MCF 10A (cell line): ENCODE data around the gene CHCHD4. TPM values are rescaled to one million over a fixed set of nuclear protein-coding genes. Genes with fewer than 3 reads are reported as not detected.

Experiments
- BruUV-seq: library from RNA; stranded (reverse); fragments of 400-500 nt; replicated peaks from 2 replicates; lab custom pipeline; 2021; lab: Mats Ljungman, UMichigan
- CTCF ChIA-PET: fragments of 300-600 bp; sonication (Branson Sonifier 250); formaldehyde crosslinking; extraction: SDS; loops from one replicate; lab custom pipeline; 2021; ENCODE audit warnings: antibody characterized with exemption, inconsistent platforms; lab: Yijun Ruan, JAX
- POLR2A ChIA-PET: fragments of 300-600, 350-650 bp; sonication (Branson Sonifier 250); formaldehyde crosslinking; extraction: SDS; loops from one replicate; lab custom pipeline; 2020; ENCODE audit warnings: antibody characterized with exemption, inconsistent platforms; lab: Yijun Ruan, JAX
- DNase-seq: peaks from one replicate; pipeline ENCODE4 v3.0.0-alpha.2; 2018; ENCODE audit not compliant: unreplicated experiment
- H3K27ac Mint-ChIP-seq: one replicate; pipeline ENCODE4 v1.8.0; 2022; ENCODE audit warnings: mild to moderate bottlenecking, low read depth, mixed read lengths; ENCODE audit not compliant: unreplicated experiment
- H3K27me3 Mint-ChIP-seq: one replicate; pipeline ENCODE4 v1.8.0; 2022; ENCODE audit warnings: mixed read lengths; ENCODE audit not compliant: insufficient read depth, unreplicated experiment
- H3K36me3 Mint-ChIP-seq: one replicate; pipeline ENCODE4 v1.8.0; 2022; ENCODE audit warnings: mild to moderate bottlenecking, moderate library complexity, mixed read lengths; ENCODE audit not compliant: insufficient read depth, unreplicated experiment
- H3K4me1 Mint-ChIP-seq: one replicate; pipeline ENCODE4 v1.8.0; 2022; ENCODE audit warnings: mixed read lengths; ENCODE audit not compliant: insufficient read depth, unreplicated experiment
- H3K4me3 Mint-ChIP-seq: one replicate; pipeline ENCODE4 v1.8.0; 2022; ENCODE audit warnings: mild to moderate bottlenecking, moderate library complexity, mixed read lengths; ENCODE audit not compliant: unreplicated experiment
- H3K9me3 Mint-ChIP-seq: one replicate; pipeline ENCODE4 v1.8.0; 2022; ENCODE audit warnings: mixed read lengths; ENCODE audit not compliant: unreplicated experiment
- CTCF ChIP-seq: fragments of 200-600 bp; IDR thresholded peaks from one replicate; pipeline ENCODE4 v1.8.0; 2022; ENCODE audit warnings: antibody characterized with exemption, mild to moderate bottlenecking; ENCODE audit not compliant: unreplicated experiment
- intact Hi-C: fragments of 100-400 bp; cut with micrococcal nuclease; formaldehyde crosslinking; loops from 2 replicates; pipeline ENCODE4 v1.14.1; 2022
- total RNA-seq: library from RNA; stranded (reverse); gene quantifications from 2 replicates; pipeline ENCODE4 v1.2.3, GENCODE V29; 2022

The CHCHD4 gene
- total RNA-seq, 1 experiment from 2014 or later = 35.0 TPM

GRCh38 chr3:14063152-14063551 is 61.5 kb downstream of the CHCHD4 start:
- Mint-ChIP-seq H3K4me3 (no peak overlapping the region), H3K4me1 (no peaks in the 10 kb centered on the region), H3K36me3 (no peaks in the 10 kb centered on the region), H3K27me3 (no peaks in the 10 kb centered on the region), H3K9me3 (no peaks in the 10 kb centered on the region), H3K27ac (no peak overlapping the region)
- intact Hi-C loops = no loop called here
- no peak for TF ChIP-seq CTCF
- BruUV-seq = no TSS peak
- ChIA-PET POLR2A (interaction anchor here (0.7 to 1.1 kb wide), 2 partner anchors 49 to 63 kb away, joined by 3 read pairs; no protein-coding TSS in a partner anchor), CTCF (no interaction called here)
- DNase-seq = no peak

Other genes starting within 250 kb of the CHCHD4 start
- 0.47 and 0.61 TPM in 2 replicates for gene WNT7A, start 244.8 kb downstream of the CHCHD4 start, total RNA-seq
- gene TMEM43, start 182 bp upstream of the CHCHD4 start, total RNA-seq = 120 and 124 TPM in 2 replicates
- 73.3 and 83.6 TPM in 2 replicates for gene XPC, start 53.7 kb upstream of the CHCHD4 start, total RNA-seq
- 10.2 and 12.9 TPM in 2 replicates for gene LSM3, start 53.9 kb upstream of the CHCHD4 start, total RNA-seq